K562 (cell line): ENCODE measurements around the gene ABI2. TPM values are rescaled to one million over a fixed set of nuclear protein-coding genes. Genes with fewer than 3 reads are reported as not detected.

Source experiments
- ATAC-seq: fragments of 200-7000 bp; cut with Tn5 transposase; 3 replicates; pipeline ENCODE4 v1.9.1; 2020; ENCODE audit warnings: moderate library complexity
- BruUV-seq: library from RNA; stranded (reverse); fragments of 400-500 nt; replicated peaks from 2 replicates; lab custom pipeline; 2021; lab: Mats Ljungman, UMichigan
- CTCF ChIA-PET: fragments of 300-600 bp; formaldehyde crosslinking; extraction: SDS; loops from one replicate; lab custom pipeline; 2021; ENCODE audit warnings: low intra/inter-chr PET ratio; lab: Yijun Ruan, JAX
- POLR2A ChIA-PET: fragments of 300-600, 350-650 bp; sonication (Branson Sonifier 250); formaldehyde crosslinking; extraction: SDS; loops from one replicate; lab custom pipeline; 2021; ENCODE audit warnings: antibody characterized with exemption, inconsistent platforms; lab: Yijun Ruan, JAX
- DNase-seq, 4 experiments: peaks; one replicate each; pipeline versions ENCODE4 v3.0.0 to v3.0.0-alpha.2; 2011 to 2018; ENCODE audit warnings: low spot score in 3 of 4, mixed read lengths in 3 of 4; ENCODE audit errors: extremely low read depth in 1 of 4
- FAIRE-seq: peaks from 2 replicates; lab custom pipeline; 2011; peaks lifted over from hg19 to GRCh38; lab: Jason Lieb, UNC
- H2AFZ ChIP-seq: 2 replicates; pipeline ENCODE4 v1.6.0; 2011; ENCODE audit warnings: low read depth, low read length, control low read depth, inconsistent platforms
- H3K27ac ChIP-seq: fragments of 200-600 bp; 3 replicates; pipeline ENCODE4 v1.8.0; 2011; ENCODE audit warnings: low read depth, mild to moderate bottlenecking, control low read depth, inconsistent platforms, low read length, moderate library complexity, mixed read lengths; ENCODE audit errors: extremely low read depth
- H3K27me3 ChIP-seq, 2 experiments: fragments of 300-600 bp in 1 of 2; 2 replicates in 1 of 2; 3 replicates in 1 of 2; pipeline versions ENCODE4 v1.6.0 to v1.8.0; 2011; ENCODE audit warnings: inconsistent platforms in 2 of 2, low read length in 2 of 2, mild to moderate bottlenecking in 1 of 2, mixed read lengths in 1 of 2, moderate library complexity in 1 of 2; ENCODE audit not compliant: control insufficient read depth in 2 of 2, insufficient read depth in 2 of 2
- H3K36me3 ChIP-seq: fragments of 300-600 bp; 3 replicates; pipeline ENCODE4 v1.8.0; 2011; ENCODE audit warnings: mild to moderate bottlenecking, low read length, inconsistent platforms; ENCODE audit not compliant: control insufficient read depth, insufficient read depth
- H3K4me1 ChIP-seq, 2 experiments: fragments of 200-600 bp in 1 of 2; replicated peaks in 1 of 2; 2 replicates in 1 of 2; 3 replicates in 1 of 2; pipeline versions ENCODE4 v1.5.1 to v1.8.0; 2011; ENCODE audit warnings: inconsistent platforms in 2 of 2, low read length in 2 of 2, mild to moderate bottlenecking in 1 of 2, mixed read lengths in 1 of 2, moderate library complexity in 1 of 2; ENCODE audit not compliant: control insufficient read depth in 2 of 2, insufficient read depth in 2 of 2
- H3K4me2 ChIP-seq: 2 replicates; pipeline ENCODE4 v1.6.1; 2011; ENCODE audit warnings: low read length, control low read depth, inconsistent platforms, mixed read lengths; ENCODE audit not compliant: insufficient read depth
- H3K4me3 ChIP-seq: fragments of 200-600 bp; sonication (generic), shearing (Covaris generic); 2 replicates; pipeline ENCODE4 v1.5.1; 2016; ENCODE audit warnings: control low read depth, inconsistent platforms
- H3K79me2 ChIP-seq: fragments of 200-600 bp; 3 replicates; pipeline ENCODE4 v1.8.0; 2011; ENCODE audit warnings: low read length, inconsistent platforms; ENCODE audit not compliant: control insufficient read depth, insufficient read depth
- H3K9ac ChIP-seq, 2 experiments: 2 replicates each; pipeline versions ENCODE4 v1.6.0 to v1.6.1; 2011; ENCODE audit warnings: low read depth in 2 of 2, low read length in 2 of 2, control low read depth in 1 of 2, inconsistent platforms in 1 of 2, mild to moderate bottlenecking in 1 of 2, mixed read lengths in 1 of 2; ENCODE audit not compliant: insufficient read depth in 1 of 2
- H3K9me1 ChIP-seq: one replicate; pipeline ENCODE4 v1.6.0; 2011; ENCODE audit warnings: inconsistent platforms, mild to moderate bottlenecking, low read length, moderate library complexity; ENCODE audit not compliant: control insufficient read depth, insufficient read depth
- H3K9me3 ChIP-seq: replicated peaks from 2 replicates; pipeline ENCODE4 v1.5.1; 2011; ENCODE audit warnings: low read depth, low read length, inconsistent platforms; ENCODE audit not compliant: control insufficient read depth, insufficient read depth
- H4K20me1 ChIP-seq: replicated peaks from 2 replicates; pipeline ENCODE4 v1.6.1; 2011; ENCODE audit warnings: low read length, inconsistent platforms, mixed read lengths; ENCODE audit not compliant: control insufficient read depth, insufficient read depth
- ARID1B ChIP-seq: fragments of 450-650 bp; IDR thresholded peaks from 2 replicates; pipeline ENCODE4 v1.6.1; 2016; ENCODE audit warnings: antibody characterized with exemption, mild to moderate bottlenecking, inconsistent platforms
- ATF1 ChIP-seq, 2 experiments: fragments of 450-650 bp in 1 of 2; IDR thresholded peaks; 2 replicates each; pipeline ENCODE4 v1.6.1; 2016; ENCODE audit warnings: missing compliant biosample characterization in 1 of 2, missing genetic modification characterization in 1 of 2
- BRD4 ChIP-seq: fragments of 200-600 bp; sonication (generic); IDR thresholded peaks from 2 replicates; pipeline ENCODE4 v1.6.1; 2017; ENCODE audit warnings: inconsistent platforms
- KDM2B ChIP-seq: fragments of 250-450 bp; sonication (Bioruptor Pico); IDR thresholded peaks from 2 replicates; pipeline ENCODE4 v1.8.0; 2021; ENCODE audit warnings: mild to moderate bottlenecking, moderate library complexity
- KDM4B ChIP-seq, 2 experiments: fragments of 450-650 bp in 1 of 2; sonication (generic) in 1 of 2; IDR thresholded peaks; 2 replicates each; pipeline ENCODE4 v1.6.1; 2016 to 2017; ENCODE audit warnings: borderline replicate concordance in 2 of 2, antibody characterized with exemption in 1 of 2, low read depth in 1 of 2, mild to moderate bottlenecking in 1 of 2
- MTA3 ChIP-seq: fragments of 450-650 bp; formaldehyde crosslinking; IDR thresholded peaks from 2 replicates; pipeline ENCODE4 v1.6.1; 2017; ENCODE audit warnings: mild to moderate bottlenecking, borderline replicate concordance
- POLR2AphosphoS2 ChIP-seq: IDR thresholded peaks from 2 replicates; pipeline ENCODE4 v1.6.1; 2012; ENCODE audit warnings: low read length, improper control_type of control experiment
- PTTG1 ChIP-seq: fragments of 450-650 bp; IDR thresholded peaks from 2 replicates; pipeline ENCODE4 v1.6.1; 2016; ENCODE audit warnings: low read depth, mild to moderate bottlenecking, missing genetic modification characterization, missing compliant biosample characterization
- SAP30 ChIP-seq: fragments of 200-600 bp; sonication (generic); IDR thresholded peaks from 2 replicates; pipeline ENCODE4 v1.6.1; 2012; ENCODE audit warnings: borderline replicate concordance, low read depth, mild to moderate bottlenecking, moderate library complexity, low read length, control low read depth, inconsistent platforms; ENCODE audit not compliant: insufficient read depth, poor library complexity, severe bottlenecking
- SNIP1 ChIP-seq: fragments of 450-650 bp; IDR thresholded peaks from 2 replicates; pipeline ENCODE4 v1.7.1; 2017; ENCODE audit warnings: low read depth, mild to moderate bottlenecking
- ZNF57 ChIP-seq: fragments of 450-650 bp; formaldehyde crosslinking; IDR thresholded peaks from 2 replicates; pipeline ENCODE4 v1.4.0; 2020; ENCODE audit warnings: mild to moderate bottlenecking, moderate library complexity
- WGBS: fragments of 100-300 bp; shearing (Covaris generic); methylation state at CpG from one replicate; pipeline ENCODE4 v1.1.6; 2016; ENCODE audit warnings: low coverage, mixed read lengths; ENCODE audit not compliant: insufficient coverage; ENCODE audit errors: missing lambda C conversion rate; 5-methylcytosine and 5-hydroxymethylcytosine counted together
- in situ Hi-C: fragments of 300-500 bp; cut with MboI; formaldehyde crosslinking; loops from 4 replicates; pipeline ENCODE4 v1.15.0; 2018; ENCODE audit warnings: inconsistent platforms, mixed read lengths
- intact Hi-C: fragments of 100-400 bp; cut with micrococcal nuclease; formaldehyde crosslinking; loops from 2 replicates; pipeline ENCODE4 v1.14.2; 2022
- polyA plus RNA-seq, 8 experiments: library from polyadenylated mRNA; depleted of rRNA in 4 of 8; stranded (reverse) in 5 of 8; unstranded in 3 of 8; fragments of >200 nt; fragmentation: Nextera tagmentation in 2 of 8; fragmentation: Illumina TruSeq in 1 of 8; extraction: Ambion mirVana in 2 of 8; extraction: Trizol in 1 of 8; gene quantifications; 2 replicates each; pipeline versions ENCODE4 v1.2.1 to v1.2.3, GENCODE V29; 2011 to 2014; ENCODE audit warnings: inconsistent platforms in 1 of 8, missing spikeins in 1 of 8
- total RNA-seq, 7 experiments: library from RNA; depleted of rRNA in 6 of 7; stranded (reverse); fragments of >200 nt in 6 of 7; fragmentation: Illumina TruSeq in 2 of 7; extraction: Trizol in 2 of 7; gene quantifications; 2 replicates each; pipeline versions ENCODE4 v1.2.1 to v1.2.3, GENCODE V29; 2011 to 2021; ENCODE audit warnings: low replicate concordance in 1 of 7
- TF ChIP-seq, protein P1 (sequence below): fragments of 450-650 bp; formaldehyde crosslinking; IDR thresholded peaks from 2 replicates; pipeline ENCODE4 v1.4.0; 2020; ENCODE audit warnings: mild to moderate bottlenecking
- TF ChIP-seq, protein P2 (sequence below): fragments of 250-450 bp; sonication (Bioruptor Pico); IDR thresholded peaks from 2 replicates; pipeline ENCODE4 v1.5.1; 2021; ENCODE audit warnings: mild to moderate bottlenecking
- TF ChIP-seq, protein P3 (sequence below): fragments of 250-450 bp; sonication (Bioruptor Pico); IDR thresholded peaks from 2 replicates; pipeline ENCODE4 v1.5.0; 2021; ENCODE audit warnings: mild to moderate bottlenecking, moderate library complexity

ABI2 gene
- total and polyA plus RNA-seq, 9 of the 15 experiments (the other 6 are each of a cell fraction or from before 2014, with no cell fraction given) = 5.3 to 24.3 (median 12.2) TPM

DNA sequence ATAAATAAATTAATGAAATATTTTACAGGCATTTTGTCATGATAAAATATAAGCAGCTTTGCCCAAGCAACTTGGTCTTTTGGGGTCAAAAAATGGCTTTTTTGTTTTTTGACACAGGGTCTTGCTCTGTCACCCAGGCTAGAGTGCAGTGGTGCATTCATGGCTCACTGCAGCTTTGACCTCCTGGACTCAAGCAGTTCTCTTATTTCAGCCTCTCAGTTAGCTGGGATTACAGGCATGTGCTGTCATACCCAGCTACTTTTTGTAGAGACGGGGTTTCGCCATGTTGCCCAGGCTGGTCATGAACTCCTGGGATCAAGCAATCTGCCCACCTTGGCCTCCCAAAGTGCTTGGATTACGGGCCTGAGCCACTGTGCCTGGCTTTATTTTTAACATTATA, 51.0 kb downstream of the ABI2 start:
- no peak for FAIRE-seq
- no peak for ATAC-seq
- Histone ChIP-seq H4K20me1 (no peaks in the 10 kb centered on the region), H3K4me2 (no peak overlapping the region), H3K36me3 (no peaks in the 10 kb centered on the region), H3K27me3 (no peaks in the 10 kb centered on the region), H3K9me3 (no peaks in the 10 kb centered on the region), H3K9me1 (no peaks in the 10 kb centered on the region), H3K79me2 (no peaks in the 10 kb centered on the region), H3K9ac (no peak overlapping the region), H3K4me1 (no peaks in the 10 kb centered on the region), H3K4me3 (no peak overlapping the region), H2AFZ (no peak overlapping the region), H3K27ac (no peak overlapping the region)
- intact Hi-C loops = no loop called here
- WGBS = 89% methylated on average over 3 of the region's 3 CpGs
- in situ Hi-C loops = no loop called here
- CTCF ChIA-PET = no interaction called here
- POLR2A ChIA-PET = no interaction called here
- no TSS peak for BruUV-seq
- no peak for DNase-seq
- TF ChIP-seq KDM4B (IDR thresholded peaks at IDR 0.05; ENCODE audit: borderline replicate concordance in 2 of 2, low read depth in 1 of 2) = no peak
- no peak for TF ChIP-seq ARID1B
- TF ChIP-seq, protein P1, sequence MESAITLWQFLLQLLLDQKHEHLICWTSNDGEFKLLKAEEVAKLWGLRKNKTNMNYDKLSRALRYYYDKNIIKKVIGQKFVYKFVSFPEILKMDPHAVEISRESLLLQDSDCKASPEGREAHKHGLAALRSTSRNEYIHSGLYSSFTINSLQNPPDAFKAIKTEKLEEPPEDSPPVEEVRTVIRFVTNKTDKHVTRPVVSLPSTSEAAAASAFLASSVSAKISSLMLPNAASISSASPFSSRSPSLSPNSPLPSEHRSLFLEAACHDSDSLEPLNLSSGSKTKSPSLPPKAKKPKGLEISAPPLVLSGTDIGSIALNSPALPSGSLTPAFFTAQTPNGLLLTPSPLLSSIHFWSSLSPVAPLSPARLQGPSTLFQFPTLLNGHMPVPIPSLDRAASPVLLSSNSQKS = no peak
- TF ChIP-seq, protein P2, sequence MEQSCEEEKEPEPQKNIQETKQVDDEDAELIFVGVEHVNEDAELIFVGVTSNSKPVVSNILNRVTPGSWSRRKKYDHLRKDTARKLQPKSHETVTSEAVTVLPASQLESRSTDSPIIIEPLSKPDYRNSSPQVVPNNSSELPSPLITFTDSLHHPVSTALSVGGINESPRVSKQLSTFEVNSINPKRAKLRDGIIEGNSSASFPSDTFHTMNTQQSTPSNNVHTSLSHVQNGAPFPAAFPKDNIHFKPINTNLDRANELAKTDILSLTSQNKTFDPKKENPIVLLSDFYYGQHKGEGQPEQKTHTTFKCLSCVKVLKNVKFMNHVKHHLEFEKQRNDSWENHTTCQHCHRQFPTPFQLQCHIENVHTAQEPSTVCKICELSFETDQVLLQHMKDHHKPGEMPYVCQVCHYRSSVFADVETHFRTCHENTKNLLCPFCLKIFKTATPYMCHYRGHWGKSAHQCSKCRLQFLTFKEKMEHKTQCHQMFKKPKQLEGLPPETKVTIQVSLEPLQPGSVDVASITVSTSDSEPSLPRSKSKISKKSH (CRISPR knock-in tag) = no peak
- no peak for TF ChIP-seq SAP30
- TF ChIP-seq BRD4 = no peak
- TF ChIP-seq, protein P3, sequence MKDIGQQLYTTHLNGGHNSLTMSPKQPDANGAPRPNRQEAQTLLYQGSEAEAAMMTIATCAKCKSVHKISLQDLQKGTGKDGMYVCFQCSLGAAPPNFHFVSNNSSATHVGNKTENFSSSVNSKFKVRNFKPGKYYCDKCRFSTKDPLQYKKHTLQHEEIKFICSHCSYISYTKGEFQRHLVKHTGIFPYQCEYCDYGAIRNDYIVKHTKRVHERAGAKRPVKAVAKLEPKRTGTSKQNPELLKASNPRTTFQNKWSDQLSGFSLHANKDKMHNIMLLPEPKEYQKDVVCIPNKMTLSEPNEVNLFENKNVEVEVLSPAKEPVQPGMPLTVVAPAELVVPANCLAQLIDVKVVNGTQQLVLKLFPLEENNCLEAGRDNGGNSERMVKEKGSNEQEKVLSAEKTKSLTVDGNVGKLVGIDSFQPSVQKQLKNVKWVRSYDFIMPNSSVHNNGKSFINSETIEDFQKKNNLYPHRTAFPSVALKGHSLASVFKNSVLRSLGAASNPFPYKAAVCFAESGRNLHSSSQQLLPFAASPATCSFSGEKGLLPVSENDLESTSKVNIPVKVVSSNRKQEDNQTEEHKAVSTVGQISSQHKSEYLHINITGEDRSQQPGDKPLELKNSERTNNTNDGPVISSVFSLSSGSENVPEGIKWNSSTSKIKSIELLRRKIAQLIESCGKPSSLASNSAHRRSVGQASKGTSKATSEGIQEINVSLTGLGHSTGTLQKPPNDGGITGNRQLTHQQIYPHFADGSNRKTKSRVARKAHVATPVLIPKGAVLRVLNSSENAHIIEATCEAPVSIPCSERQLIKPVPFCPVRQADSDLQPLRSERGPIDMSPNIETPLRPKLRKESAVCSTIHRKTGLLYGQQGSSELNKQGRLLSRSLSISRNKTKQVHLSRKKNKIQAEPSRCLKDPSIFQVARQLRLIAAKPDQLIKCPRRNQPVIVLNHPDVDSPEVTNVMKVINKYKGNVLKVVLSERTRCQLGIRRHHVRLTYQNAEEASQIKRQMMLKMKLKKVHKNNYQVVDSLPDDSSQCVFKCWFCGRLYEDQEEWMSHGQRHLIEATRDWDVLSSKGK (CRISPR knock-in tag) = no peak
- no peak for TF ChIP-seq KDM2B (CRISPR knock-in tag)
- TF ChIP-seq ZNF57 (CRISPR knock-in tag) = no peak
- no peak for TF ChIP-seq ATF1 (CRISPR knock-in tag; IDR thresholded peaks at IDR 0.05)
- TF ChIP-seq ATF1 (tag; IDR thresholded peaks at IDR 0.05) = no peak
- no peak for TF ChIP-seq SNIP1
- no peak for TF ChIP-seq MTA3
- TF ChIP-seq POLR2AphosphoS2 = no peak
- TF ChIP-seq PTTG1 = no peak
